K562 (cell line): ENCODE data around the gene C1QA. TPM values are rescaled to one million over a fixed set of nuclear protein-coding genes. Genes with fewer than 3 reads are reported as not detected.

ENCODE experiments used
- ATAC-seq: fragments of 200-7000 bp; cut with Tn5 transposase; 3 replicates; pipeline ENCODE4 v1.9.1; 2020; ENCODE audit warnings: moderate library complexity
- BruUV-seq: library from RNA; stranded (reverse); fragments of 400-500 nt; replicated peaks from 2 replicates; lab custom pipeline; 2021; lab: Mats Ljungman, UMichigan
- CTCF ChIA-PET: fragments of 300-600 bp; formaldehyde crosslinking; extraction: SDS; loops from one replicate; lab custom pipeline; 2021; ENCODE audit warnings: low intra/inter-chr PET ratio; lab: Yijun Ruan, JAX
- POLR2A ChIA-PET: fragments of 300-600, 350-650 bp; sonication (Branson Sonifier 250); formaldehyde crosslinking; extraction: SDS; loops from one replicate; lab custom pipeline; 2021; ENCODE audit warnings: antibody characterized with exemption, inconsistent platforms; lab: Yijun Ruan, JAX
- DNase-seq, 4 experiments: peaks; one replicate each; pipeline versions ENCODE4 v3.0.0 to v3.0.0-alpha.2; 2011 to 2018; ENCODE audit warnings: low spot score in 3 of 4, mixed read lengths in 3 of 4; ENCODE audit errors: extremely low read depth in 1 of 4
- FAIRE-seq: peaks from 2 replicates; lab custom pipeline; 2011; peaks lifted over from hg19 to GRCh38; lab: Jason Lieb, UNC
- H2AFZ ChIP-seq: 2 replicates; pipeline ENCODE4 v1.6.0; 2011; ENCODE audit warnings: low read depth, low read length, control low read depth, inconsistent platforms
- H3K27ac ChIP-seq: fragments of 200-600 bp; 3 replicates; pipeline ENCODE4 v1.8.0; 2011; ENCODE audit warnings: low read depth, mild to moderate bottlenecking, control low read depth, inconsistent platforms, low read length, moderate library complexity, mixed read lengths; ENCODE audit errors: extremely low read depth
- H3K27me3 ChIP-seq, 2 experiments: fragments of 300-600 bp in 1 of 2; 2 replicates in 1 of 2; 3 replicates in 1 of 2; pipeline versions ENCODE4 v1.6.0 to v1.8.0; 2011; ENCODE audit warnings: inconsistent platforms in 2 of 2, low read length in 2 of 2, mild to moderate bottlenecking in 1 of 2, mixed read lengths in 1 of 2, moderate library complexity in 1 of 2; ENCODE audit not compliant: control insufficient read depth in 2 of 2, insufficient read depth in 2 of 2
- H3K36me3 ChIP-seq: fragments of 300-600 bp; 3 replicates; pipeline ENCODE4 v1.8.0; 2011; ENCODE audit warnings: mild to moderate bottlenecking, low read length, inconsistent platforms; ENCODE audit not compliant: control insufficient read depth, insufficient read depth
- H3K4me1 ChIP-seq, 2 experiments: fragments of 200-600 bp in 1 of 2; replicated peaks in 1 of 2; 2 replicates in 1 of 2; 3 replicates in 1 of 2; pipeline versions ENCODE4 v1.5.1 to v1.8.0; 2011; ENCODE audit warnings: inconsistent platforms in 2 of 2, low read length in 2 of 2, mild to moderate bottlenecking in 1 of 2, mixed read lengths in 1 of 2, moderate library complexity in 1 of 2; ENCODE audit not compliant: control insufficient read depth in 2 of 2, insufficient read depth in 2 of 2
- H3K4me2 ChIP-seq: 2 replicates; pipeline ENCODE4 v1.6.1; 2011; ENCODE audit warnings: low read length, control low read depth, inconsistent platforms, mixed read lengths; ENCODE audit not compliant: insufficient read depth
- H3K4me3 ChIP-seq: fragments of 200-600 bp; sonication (generic), shearing (Covaris generic); 2 replicates; pipeline ENCODE4 v1.5.1; 2016; ENCODE audit warnings: control low read depth, inconsistent platforms
- H3K79me2 ChIP-seq: fragments of 200-600 bp; 3 replicates; pipeline ENCODE4 v1.8.0; 2011; ENCODE audit warnings: low read length, inconsistent platforms; ENCODE audit not compliant: control insufficient read depth, insufficient read depth
- H3K9ac ChIP-seq, 2 experiments: 2 replicates each; pipeline versions ENCODE4 v1.6.0 to v1.6.1; 2011; ENCODE audit warnings: low read depth in 2 of 2, low read length in 2 of 2, control low read depth in 1 of 2, inconsistent platforms in 1 of 2, mild to moderate bottlenecking in 1 of 2, mixed read lengths in 1 of 2; ENCODE audit not compliant: insufficient read depth in 1 of 2
- H3K9me1 ChIP-seq: one replicate; pipeline ENCODE4 v1.6.0; 2011; ENCODE audit warnings: inconsistent platforms, mild to moderate bottlenecking, low read length, moderate library complexity; ENCODE audit not compliant: control insufficient read depth, insufficient read depth
- H3K9me3 ChIP-seq: replicated peaks from 2 replicates; pipeline ENCODE4 v1.5.1; 2011; ENCODE audit warnings: low read depth, low read length, inconsistent platforms; ENCODE audit not compliant: control insufficient read depth, insufficient read depth
- H4K20me1 ChIP-seq: replicated peaks from 2 replicates; pipeline ENCODE4 v1.6.1; 2011; ENCODE audit warnings: low read length, inconsistent platforms, mixed read lengths; ENCODE audit not compliant: control insufficient read depth, insufficient read depth
- ASH1L ChIP-seq: fragments of 450-650 bp; IDR thresholded peaks from 2 replicates; pipeline ENCODE4 v1.6.1; 2018; ENCODE audit warnings: borderline replicate concordance, mild to moderate bottlenecking, low read depth; ENCODE audit not compliant: partially characterized antibody
- ESRRB ChIP-seq: fragments of 250-450 bp; sonication (Bioruptor Pico); IDR thresholded peaks from 2 replicates; pipeline ENCODE4 v1.5.0; 2020; ENCODE audit warnings: mild to moderate bottlenecking, moderate library complexity, borderline replicate concordance
- FOS ChIP-seq: IDR thresholded peaks from 3 replicates; pipeline ENCODE4 v1.6.1; 2011; ENCODE audit not compliant: insufficient read length; ENCODE audit errors: extremely low read depth
- ILF3 ChIP-seq: fragments of 450-650 bp; IDR thresholded peaks from 2 replicates; pipeline ENCODE4 v1.6.1; 2018; ENCODE audit warnings: antibody characterized with exemption, mild to moderate bottlenecking, moderate library complexity, borderline replicate concordance
- NFYB ChIP-seq: IDR thresholded peaks from 2 replicates; pipeline ENCODE4 v1.6.1; 2011; ENCODE audit warnings: mild to moderate bottlenecking, moderate library complexity; ENCODE audit not compliant: insufficient read length; ENCODE audit errors: extremely low read depth
- SMAD2 ChIP-seq: fragments of 150-350 bp; IDR thresholded peaks from 2 replicates; pipeline ENCODE4 v1.6.1; 2014; ENCODE audit warnings: low read depth, mild to moderate bottlenecking, low read length
- SP2 ChIP-seq: IDR thresholded peaks from 2 replicates; pipeline ENCODE4 v1.6.1; 2011; ENCODE audit warnings: mild to moderate bottlenecking, low read depth, low read length, moderate library complexity; ENCODE audit not compliant: poor library complexity, severe bottlenecking; ENCODE audit errors: extremely low read depth
- ZFP36 ChIP-seq: fragments of 150-350 bp; IDR thresholded peaks from 2 replicates; pipeline ENCODE4 v1.6.1; 2018; ENCODE audit warnings: low read length, low read depth; ENCODE audit not compliant: partially characterized antibody
- ZNF121 ChIP-seq: sonication (generic); formaldehyde crosslinking; conservative IDR thresholded peaks from 2 replicates; pipeline ENCODE4 v1.8.0; 2022; ENCODE audit warnings: missing genetic modification reagents
- WGBS: fragments of 100-300 bp; shearing (Covaris generic); methylation state at CpG from one replicate; pipeline ENCODE4 v1.1.6; 2016; ENCODE audit warnings: low coverage, mixed read lengths; ENCODE audit not compliant: insufficient coverage; ENCODE audit errors: missing lambda C conversion rate; 5-methylcytosine and 5-hydroxymethylcytosine counted together
- in situ Hi-C: fragments of 300-500 bp; cut with MboI; formaldehyde crosslinking; loops from 4 replicates; pipeline ENCODE4 v1.15.0; 2018; ENCODE audit warnings: inconsistent platforms, mixed read lengths
- intact Hi-C: fragments of 100-400 bp; cut with micrococcal nuclease; formaldehyde crosslinking; loops from 2 replicates; pipeline ENCODE4 v1.14.2; 2022
- polyA plus RNA-seq, 8 experiments: library from polyadenylated mRNA; depleted of rRNA in 4 of 8; stranded (reverse) in 5 of 8; unstranded in 3 of 8; fragments of >200 nt; fragmentation: Nextera tagmentation in 2 of 8; fragmentation: Illumina TruSeq in 1 of 8; extraction: Ambion mirVana in 2 of 8; extraction: Trizol in 1 of 8; gene quantifications; 2 replicates each; pipeline versions ENCODE4 v1.2.1 to v1.2.3, GENCODE V29; 2011 to 2014; ENCODE audit warnings: inconsistent platforms in 1 of 8, missing spikeins in 1 of 8
- total RNA-seq, 7 experiments: library from RNA; depleted of rRNA in 6 of 7; stranded (reverse); fragments of >200 nt in 6 of 7; fragmentation: Illumina TruSeq in 2 of 7; extraction: Trizol in 2 of 7; gene quantifications; 2 replicates each; pipeline versions ENCODE4 v1.2.1 to v1.2.3, GENCODE V29; 2011 to 2021; ENCODE audit warnings: low replicate concordance in 1 of 7
- TF ChIP-seq, protein P1 (sequence below): fragments of 250-450 bp; sonication (Bioruptor Pico); IDR thresholded peaks from 2 replicates; pipeline ENCODE4 v1.4.0; 2020; ENCODE audit warnings: mild to moderate bottlenecking, moderate library complexity
- TF ChIP-seq, protein P2 (sequence below): fragments of 450-650 bp; IDR thresholded peaks from 2 replicates; pipeline ENCODE4 v1.6.1; 2016

Gene C1QA
- total and polyA plus RNA-seq, 9 of the 15 experiments (the other 6 are each of a cell fraction or from before 2014, with no cell fraction given), result 0.71 TPM; not detected in 8

DNA sequence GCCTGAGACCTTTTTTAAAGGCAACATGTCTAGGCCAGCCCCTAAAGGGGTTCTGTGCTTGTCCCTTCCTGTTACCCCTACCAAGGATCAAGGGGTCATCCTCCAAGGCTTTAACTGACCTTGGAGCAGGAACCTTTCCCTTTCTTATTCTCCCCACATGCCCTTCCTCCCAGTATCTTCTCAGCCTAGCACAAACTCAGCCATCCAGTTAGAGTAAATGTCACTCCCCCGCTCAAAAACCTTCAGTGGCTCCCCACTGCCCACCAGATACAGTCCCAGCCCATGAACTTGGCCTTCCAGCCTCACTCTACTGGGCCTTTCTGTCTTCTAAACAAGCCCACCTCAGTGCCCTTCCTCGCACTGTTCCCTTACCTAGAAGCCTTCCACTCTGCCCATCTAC, 25.5 kb downstream of the C1QA start:
- WGBS, result 0% methylated on average over 2 of the region's 2 CpGs
- Histone ChIP-seq H3K4me1 (peaks cover 0 to 4% of the 10 kb centered on the region in 2 experiments; a peak in 1 of 5 replicates), H3K36me3 (no peaks in the 10 kb centered on the region), H3K27ac (no peak overlapping the region), H3K4me2 (no peak overlapping the region), H3K27me3 (peaks cover 3 to 38% of the 10 kb centered on the region in 2 experiments; a peak in 4 of 5 replicates), H2AFZ (no peak overlapping the region), H3K9me1 (no peaks in the 10 kb centered on the region), H3K9me3 (no peaks in the 10 kb centered on the region), H3K79me2 (no peaks in the 10 kb centered on the region), H3K4me3 (no peak overlapping the region), H3K9ac (no peak overlapping the region), H4K20me1 (peaks cover 6% of the 10 kb centered on the region)
- ATAC-seq, result no peak
- no peak for FAIRE-seq
- ChIA-PET POLR2A (interaction anchor here (0.6 to 0.9 kb wide), 2 partner anchors 10 to 275 kb away, joined by 3 read pairs; no protein-coding TSS in a partner anchor), CTCF (no interaction called here)
- in situ Hi-C loops, result no loop called here
- intact Hi-C loops, result no loop called here
- no peak for TF ChIP-seq ESRRB
- TF ChIP-seq ZFP36, result peak; percentile 10
- no peak for DNase-seq
- BruUV-seq, result no TSS peak

DNA sequence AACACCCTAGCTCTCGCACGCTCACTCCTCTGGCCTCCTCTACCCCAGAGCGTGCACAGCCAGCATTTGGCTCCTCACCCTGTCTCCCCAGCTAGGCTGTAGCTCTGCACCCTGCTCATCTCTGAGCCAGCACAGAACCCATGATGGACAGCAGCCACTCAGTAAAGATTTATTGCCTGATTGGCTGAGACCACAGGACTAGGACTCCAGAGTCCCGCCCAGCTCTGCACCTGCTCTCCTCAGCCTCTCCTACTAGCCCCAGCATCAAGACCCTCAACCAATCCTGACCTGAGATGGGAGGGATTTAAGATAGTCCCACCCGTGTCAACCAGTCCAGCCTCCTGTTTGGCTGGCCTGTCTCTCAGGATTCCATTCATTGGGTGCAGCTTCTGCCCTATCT, 25.9 kb downstream of the C1QA start:
- WGBS, result 9% methylated on average over 5 of the region's 5 CpGs
- Histone ChIP-seq H3K9me3 (no peaks in the 10 kb centered on the region), H3K4me2 (no peak overlapping the region), H2AFZ (no peak overlapping the region), H3K4me3 (no peak overlapping the region), H3K4me1 (peaks cover 0 to 4% of the 10 kb centered on the region in 2 experiments; a peak in 1 of 5 replicates), H3K9me1 (no peaks in the 10 kb centered on the region), H3K36me3 (no peaks in the 10 kb centered on the region), H3K79me2 (no peaks in the 10 kb centered on the region), H3K27me3 (peaks cover 3 to 39% of the 10 kb centered on the region in 2 experiments; a peak in 4 of 5 replicates), H4K20me1 (peaks cover 6% of the 10 kb centered on the region), H3K9ac (no peak overlapping the region), H3K27ac (no peak overlapping the region)
- POLR2A ChIA-PET, result interaction anchor here (0.6 to 0.9 kb wide), 2 partner anchors 11 to 276 kb away, joined by 3 read pairs; no protein-coding TSS in a partner anchor
- CTCF ChIA-PET, result no interaction called here
- DNase-seq, result peak; percentile 36 to 67 (median 38)
- peak; percentile 91 for ATAC-seq
- no TSS peak for BruUV-seq
- intact Hi-C loops (no loop called here), in situ Hi-C loops (no loop called here)
- peak; percentile 67 for FAIRE-seq
- TF ChIP-seq ILF3, result no peak
- TF ChIP-seq FOS, result peak; percentile 59
- TF ChIP-seq SP2, result peak; percentile 42
- TF ChIP-seq NFYB, result peak; percentile 38
- peak; percentile 54; the same call in 1 of the 2 replicates for TF ChIP-seq ZNF121 (CRISPR knock-in tag)
- TF ChIP-seq, protein P1, sequence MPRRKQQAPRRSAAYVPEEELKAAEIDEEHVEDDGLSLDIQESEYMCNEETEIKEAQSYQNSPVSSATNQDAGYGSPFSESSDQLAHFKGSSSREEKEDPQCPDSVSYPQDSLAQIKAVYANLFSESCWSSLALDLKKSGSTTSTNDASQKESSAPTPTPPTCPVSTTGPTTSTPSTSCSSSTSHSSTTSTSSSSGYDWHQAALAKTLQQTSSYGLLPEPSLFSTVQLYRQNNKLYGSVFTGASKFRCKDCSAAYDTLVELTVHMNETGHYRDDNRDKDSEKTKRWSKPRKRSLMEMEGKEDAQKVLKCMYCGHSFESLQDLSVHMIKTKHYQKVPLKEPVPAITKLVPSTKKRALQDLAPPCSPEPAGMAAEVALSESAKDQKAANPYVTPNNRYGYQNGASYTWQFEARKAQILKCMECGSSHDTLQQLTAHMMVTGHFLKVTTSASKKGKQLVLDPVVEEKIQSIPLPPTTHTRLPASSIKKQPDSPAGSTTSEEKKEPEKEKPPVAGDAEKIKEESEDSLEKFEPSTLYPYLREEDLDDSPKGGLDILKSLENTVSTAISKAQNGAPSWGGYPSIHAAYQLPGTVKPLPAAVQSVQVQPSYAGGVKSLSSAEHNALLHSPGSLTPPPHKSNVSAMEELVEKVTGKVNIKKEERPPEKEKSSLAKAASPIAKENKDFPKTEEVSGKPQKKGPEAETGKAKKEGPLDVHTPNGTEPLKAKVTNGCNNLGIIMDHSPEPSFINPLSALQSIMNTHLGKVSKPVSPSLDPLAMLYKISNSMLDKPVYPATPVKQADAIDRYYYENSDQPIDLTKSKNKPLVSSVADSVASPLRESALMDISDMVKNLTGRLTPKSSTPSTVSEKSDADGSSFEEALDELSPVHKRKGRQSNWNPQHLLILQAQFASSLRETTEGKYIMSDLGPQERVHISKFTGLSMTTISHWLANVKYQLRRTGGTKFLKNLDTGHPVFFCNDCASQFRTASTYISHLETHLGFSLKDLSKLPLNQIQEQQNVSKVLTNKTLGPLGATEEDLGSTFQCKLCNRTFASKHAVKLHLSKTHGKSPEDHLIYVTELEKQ (CRISPR knock-in tag), result 0 out of 2 replicates have a peak, but pooled peaks have one; percentile 38
- peak; percentile 55 for TF ChIP-seq ASH1L
- TF ChIP-seq, protein P2, sequence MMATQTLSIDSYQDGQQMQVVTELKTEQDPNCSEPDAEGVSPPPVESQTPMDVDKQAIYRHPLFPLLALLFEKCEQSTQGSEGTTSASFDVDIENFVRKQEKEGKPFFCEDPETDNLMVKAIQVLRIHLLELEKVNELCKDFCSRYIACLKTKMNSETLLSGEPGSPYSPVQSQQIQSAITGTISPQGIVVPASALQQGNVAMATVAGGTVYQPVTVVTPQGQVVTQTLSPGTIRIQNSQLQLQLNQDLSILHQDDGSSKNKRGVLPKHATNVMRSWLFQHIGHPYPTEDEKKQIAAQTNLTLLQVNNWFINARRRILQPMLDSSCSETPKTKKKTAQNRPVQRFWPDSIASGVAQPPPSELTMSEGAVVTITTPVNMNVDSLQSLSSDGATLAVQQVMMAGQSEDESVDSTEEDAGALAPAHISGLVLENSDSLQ, result peak; percentile 96
- TF ChIP-seq SMAD2, result no peak
